AG04449 (cell line): Measurements from ENCODE around the gene WDR91.

Experiments
- CTCF ChIA-PET: fragments of 350-600 bp; formaldehyde crosslinking; extraction: SDS; loops from one replicate; lab custom pipeline; 2021; ENCODE audit warnings: antibody characterized with exemption; lab: Yijun Ruan, JAX
- POLR2A ChIA-PET: fragments of 400-600, 350-600 bp; formaldehyde crosslinking; extraction: SDS; loops from one replicate; lab custom pipeline; 2020; ENCODE audit warnings: antibody characterized with exemption, inconsistent platforms; lab: Yijun Ruan, JAX
- DNase-seq: peaks from one replicate; pipeline ENCODE4 v3.0.0-alpha.2; 2010; ENCODE audit warnings: low read depth, low spot score
- H3K4me3 ChIP-seq: 2 replicates; pipeline ENCODE4 v1.5.1; 2011; ENCODE audit warnings: low read depth, mild to moderate bottlenecking, control low read depth, low read length
- TF ChIP-seq, protein P1 (sequence below): IDR thresholded peaks from one replicate; pipeline ENCODE4 v1.5.1; 2011; ENCODE audit warnings: mild to moderate bottlenecking, moderate library complexity, low read length, control low read depth, inconsistent platforms; ENCODE audit not compliant: insufficient read depth; ENCODE audit errors: missing control alignments

The WDR91 gene

DNA sequence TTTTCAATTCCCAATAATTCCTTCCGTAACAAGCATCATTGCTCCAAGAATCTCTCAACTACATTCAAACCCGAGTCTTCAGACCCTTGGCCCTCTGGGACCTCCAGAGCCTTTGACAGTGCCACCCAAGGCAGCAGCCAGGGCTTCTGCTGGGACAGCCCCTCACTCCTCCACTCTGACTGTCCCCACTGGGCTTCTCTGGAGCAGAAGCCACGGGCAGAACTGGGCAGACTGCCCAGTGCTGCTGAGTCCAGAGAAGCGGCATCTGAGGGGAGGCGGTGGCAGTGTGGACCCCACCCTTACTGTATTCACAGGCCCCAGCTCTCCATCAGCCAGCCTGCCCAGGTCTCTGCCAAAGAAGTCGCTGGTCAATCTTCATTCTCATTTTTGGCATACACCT, 49.7 kb downstream of the WDR91 start:
- TF ChIP-seq, protein P1, sequence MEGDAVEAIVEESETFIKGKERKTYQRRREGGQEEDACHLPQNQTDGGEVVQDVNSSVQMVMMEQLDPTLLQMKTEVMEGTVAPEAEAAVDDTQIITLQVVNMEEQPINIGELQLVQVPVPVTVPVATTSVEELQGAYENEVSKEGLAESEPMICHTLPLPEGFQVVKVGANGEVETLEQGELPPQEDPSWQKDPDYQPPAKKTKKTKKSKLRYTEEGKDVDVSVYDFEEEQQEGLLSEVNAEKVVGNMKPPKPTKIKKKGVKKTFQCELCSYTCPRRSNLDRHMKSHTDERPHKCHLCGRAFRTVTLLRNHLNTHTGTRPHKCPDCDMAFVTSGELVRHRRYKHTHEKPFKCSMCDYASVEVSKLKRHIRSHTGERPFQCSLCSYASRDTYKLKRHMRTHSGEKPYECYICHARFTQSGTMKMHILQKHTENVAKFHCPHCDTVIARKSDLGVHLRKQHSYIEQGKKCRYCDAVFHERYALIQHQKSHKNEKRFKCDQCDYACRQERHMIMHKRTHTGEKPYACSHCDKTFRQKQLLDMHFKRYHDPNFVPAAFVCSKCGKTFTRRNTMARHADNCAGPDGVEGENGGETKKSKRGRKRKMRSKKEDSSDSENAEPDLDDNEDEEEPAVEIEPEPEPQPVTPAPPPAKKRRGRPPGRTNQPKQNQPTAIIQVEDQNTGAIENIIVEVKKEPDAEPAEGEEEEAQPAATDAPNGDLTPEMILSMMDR = no peak
- H3K4me3 ChIP-seq = no peak overlapping the region
- POLR2A ChIA-PET = no interaction called here
- no peak for DNase-seq
- CTCF ChIA-PET = interaction anchor here (1.4 kb wide), 1 partner anchor 10 kb away, joined by 4 read pairs; no protein-coding TSS in a partner anchor

DNA sequence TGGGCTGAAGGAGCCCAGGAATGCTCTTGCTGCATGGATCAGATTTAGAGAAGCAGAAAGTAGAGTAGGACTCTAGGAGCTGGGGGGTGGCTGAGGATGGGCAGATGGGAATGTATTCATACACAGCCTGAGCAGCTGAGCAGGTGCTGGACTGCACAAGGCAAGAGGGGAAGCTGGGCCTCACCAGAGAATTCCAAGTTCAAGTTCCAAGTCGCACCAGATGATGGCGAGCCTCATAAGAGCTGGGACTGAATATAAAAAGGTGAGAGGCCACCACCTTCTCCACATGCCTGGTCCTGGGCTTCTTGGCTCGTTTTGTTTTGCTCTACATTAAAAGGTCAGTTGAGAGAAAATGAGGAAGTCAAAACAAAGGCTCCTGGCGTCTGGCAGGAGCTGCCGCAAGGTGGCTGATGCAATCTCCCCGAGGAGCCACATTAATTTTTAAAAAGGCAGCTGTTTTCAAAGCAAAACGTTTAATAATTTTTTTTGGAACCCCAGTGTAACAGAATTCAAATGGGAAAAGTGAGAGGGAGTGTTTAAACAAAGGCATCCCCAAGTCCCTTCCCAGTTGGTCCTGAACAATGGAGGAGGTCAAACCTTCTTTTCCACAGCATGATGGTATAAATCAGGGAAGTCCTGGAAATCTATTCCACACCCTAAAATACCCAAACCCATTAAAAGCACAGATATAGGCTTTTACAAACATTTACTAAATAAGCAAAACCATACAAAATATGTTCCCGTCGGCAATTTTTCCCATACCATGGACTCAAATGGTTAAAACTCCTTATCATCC, 50.3 kb downstream of the WDR91 start:
- no peak overlapping the region for H3K4me3 ChIP-seq
- CTCF ChIA-PET = interaction anchor here (1.3 to 3.5 kb wide), 3 partner anchors 8 to 10 kb away, joined by 5 to 19 read pairs (median 5); partner anchors contain the start of gene CYREN
- POLR2A ChIA-PET = no interaction called here
- no peak for DNase-seq
- TF ChIP-seq, protein P1 = no peak

DNA sequence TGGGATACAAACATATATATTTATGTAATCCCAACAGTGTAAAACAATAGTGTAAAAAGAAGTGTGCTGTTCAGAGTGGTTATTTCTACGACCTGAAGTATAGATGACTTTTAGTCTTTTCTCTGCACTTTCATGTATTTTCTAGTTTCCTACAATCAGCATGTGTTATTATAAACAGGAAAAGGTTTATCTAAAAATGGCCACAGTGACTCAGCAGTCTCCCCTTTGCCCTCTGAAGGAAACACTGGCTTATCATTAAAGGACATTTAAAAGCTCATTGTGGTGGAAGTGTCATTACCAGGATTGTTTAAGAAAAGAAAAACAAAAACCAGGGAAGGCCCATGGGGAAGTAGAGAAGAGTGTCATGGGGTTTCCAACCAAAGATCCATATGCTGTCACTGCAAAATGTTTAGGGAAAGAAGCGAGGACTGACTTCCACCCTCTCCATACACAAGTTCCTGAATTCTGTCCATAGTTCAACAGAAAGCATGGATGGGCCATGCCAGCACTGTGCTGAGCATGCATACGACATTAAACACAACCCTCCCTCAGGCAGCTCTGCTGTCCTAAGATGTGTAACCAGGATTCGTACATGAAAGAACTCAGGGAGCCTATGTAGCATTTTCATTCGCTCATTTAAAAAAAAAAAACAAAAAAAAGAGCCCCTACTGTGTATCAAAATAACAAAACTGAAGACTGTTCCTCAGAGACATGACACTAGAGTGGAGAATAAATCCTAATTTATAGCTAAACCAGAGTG, 51.0 kb downstream of the WDR91 start:
- H3K4me3 ChIP-seq = no peak overlapping the region
- CTCF ChIA-PET = interaction anchor here (1.3 to 3.5 kb wide), 3 partner anchors 9 to 11 kb away, joined by 5 to 19 read pairs (median 5); partner anchors contain the start of gene CYREN
- TF ChIP-seq, protein P1 = no peak
- POLR2A ChIA-PET = no interaction called here
- DNase-seq = no peak

DNA sequence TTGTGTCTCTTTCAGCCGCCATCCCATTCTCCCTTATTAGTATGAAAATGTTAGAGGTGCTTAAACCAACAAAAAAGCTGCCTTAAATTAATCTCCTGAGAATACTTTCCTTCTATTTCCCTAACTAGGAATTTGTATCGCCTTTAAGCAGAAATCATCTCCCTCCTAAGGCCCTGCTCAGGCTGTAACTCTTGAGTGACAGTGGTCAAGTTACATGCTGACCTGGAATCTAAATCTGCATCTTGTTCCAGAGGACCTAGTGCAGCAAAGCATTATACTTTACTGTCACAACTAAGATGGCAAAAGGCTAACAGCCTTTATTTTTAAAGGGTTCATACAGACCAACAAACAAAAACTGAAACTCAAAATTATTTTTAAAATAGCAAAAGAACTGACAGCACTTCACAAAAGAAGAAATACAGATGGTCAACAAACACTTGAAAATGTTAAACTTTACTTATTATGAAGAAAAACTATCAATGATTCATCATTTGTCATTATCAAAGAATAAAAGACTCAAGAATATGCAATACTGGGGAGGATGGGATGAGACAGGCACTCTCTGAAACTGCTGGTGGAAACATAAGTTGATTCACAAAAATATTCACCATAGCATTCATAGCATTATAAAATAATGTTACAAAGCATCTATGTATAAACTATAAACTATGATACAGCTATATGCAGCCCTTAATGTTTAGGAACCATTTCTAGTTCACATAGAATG, 51.8 kb downstream of the WDR91 start:
- no peak overlapping the region for H3K4me3 ChIP-seq
- TF ChIP-seq, protein P1 = no peak
- DNase-seq = no peak
- ChIA-PET POLR2A (no interaction called here), CTCF (interaction anchor here (1.5 to 3.5 kb wide), 2 partner anchors 9 kb away, joined by 5 to 19 read pairs; no protein-coding TSS in a partner anchor)

DNA sequence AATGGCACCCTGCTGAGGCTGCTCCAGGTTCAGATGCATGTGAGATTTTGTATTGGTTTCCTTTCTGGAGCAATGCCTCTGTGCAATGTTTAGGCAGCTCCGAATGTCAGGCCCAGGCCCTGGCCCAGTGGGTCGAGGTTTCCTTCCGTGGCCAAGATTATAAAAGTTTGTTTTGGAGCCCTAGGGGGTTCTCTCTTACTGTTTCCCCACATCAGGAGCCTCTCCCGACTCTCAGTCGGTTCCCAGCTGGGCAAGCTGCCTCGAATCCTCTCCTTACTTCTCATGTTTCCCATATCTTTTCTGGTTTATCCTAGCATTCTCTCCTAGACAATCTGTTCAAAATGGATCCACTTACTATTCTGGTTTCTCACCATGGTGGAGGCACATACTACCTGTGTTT, 52.5 kb downstream of the WDR91 start:
- DNase-seq = no peak
- POLR2A ChIA-PET = no interaction called here
- CTCF ChIA-PET = interaction anchor here (3.5 kb wide), 1 partner anchor 10 kb away, joined by 19 read pairs; no protein-coding TSS in a partner anchor
- no peak overlapping the region for H3K4me3 ChIP-seq
- TF ChIP-seq, protein P1 = no peak
